ENCODE data around the gene PTPRE.

Gene PTPRE

DNA sequence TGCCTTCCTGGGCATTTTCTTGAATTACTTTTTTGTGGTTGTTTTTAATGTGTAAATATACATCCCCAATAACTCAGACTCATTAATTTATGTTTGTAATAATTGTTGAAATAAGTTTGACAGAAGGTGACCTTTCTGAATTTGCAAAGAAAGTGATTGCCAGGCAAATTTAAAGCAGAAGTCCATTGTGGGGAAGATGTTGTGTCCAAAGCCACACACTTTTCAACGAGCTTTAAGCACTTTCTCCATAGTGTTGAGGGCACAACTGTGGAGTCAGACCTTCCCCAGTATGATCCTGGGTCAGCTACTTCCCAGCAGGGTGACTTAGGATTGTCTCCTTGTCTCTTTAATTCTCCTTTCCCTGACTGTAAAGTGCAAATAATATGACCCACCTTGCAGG is 52.5 kb downstream of the PTPRE start:
- DNase-seq = no peak

- DNase-seq = no peak
These were observed 54.2 kb downstream of the PTPRE start for GRCh38 chr10:127961071-127961470.

GRCh38 chr10:127962205-127962604 is 55.3 kb downstream of the PTPRE start:
- DNase-seq = no peak

DNA sequence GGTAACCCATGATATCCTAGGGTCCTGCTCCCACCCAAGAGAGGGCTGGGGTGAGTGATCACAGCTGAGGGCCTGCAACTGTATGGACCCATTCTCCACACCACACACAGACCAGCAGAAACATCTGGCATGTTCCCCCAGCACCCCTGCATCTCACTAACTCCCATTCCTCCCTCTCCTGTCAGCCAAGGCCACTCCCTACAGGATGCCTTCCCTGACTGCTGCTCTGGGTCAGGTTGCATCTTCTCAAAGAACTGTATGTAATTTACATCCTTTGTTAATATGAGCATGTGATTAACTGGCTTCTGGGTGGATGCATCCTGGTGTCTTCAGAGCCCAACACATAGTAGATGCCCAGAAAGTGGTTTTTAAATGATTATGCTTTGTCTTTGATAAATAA is 56.2 kb downstream of the PTPRE start:
- no peak for DNase-seq

- DNase-seq = peak in 2 of 14 donors; percentile 15 to 18
These were observed 57.7 kb downstream of the PTPRE start for GRCh38 chr10:127964621-127965020.

- DNase-seq = no peak
These were observed 60.0 kb downstream of the PTPRE start for GRCh38 chr10:127966875-127967274.

GRCh38 chr10:127968027-127968441 is 61.1 kb downstream of the PTPRE start:
- DNase-seq = no peak

GRCh38 chr10:127968659-127969058 is 61.8 kb downstream of the PTPRE start:
- DNase-seq = no peak

DNA sequence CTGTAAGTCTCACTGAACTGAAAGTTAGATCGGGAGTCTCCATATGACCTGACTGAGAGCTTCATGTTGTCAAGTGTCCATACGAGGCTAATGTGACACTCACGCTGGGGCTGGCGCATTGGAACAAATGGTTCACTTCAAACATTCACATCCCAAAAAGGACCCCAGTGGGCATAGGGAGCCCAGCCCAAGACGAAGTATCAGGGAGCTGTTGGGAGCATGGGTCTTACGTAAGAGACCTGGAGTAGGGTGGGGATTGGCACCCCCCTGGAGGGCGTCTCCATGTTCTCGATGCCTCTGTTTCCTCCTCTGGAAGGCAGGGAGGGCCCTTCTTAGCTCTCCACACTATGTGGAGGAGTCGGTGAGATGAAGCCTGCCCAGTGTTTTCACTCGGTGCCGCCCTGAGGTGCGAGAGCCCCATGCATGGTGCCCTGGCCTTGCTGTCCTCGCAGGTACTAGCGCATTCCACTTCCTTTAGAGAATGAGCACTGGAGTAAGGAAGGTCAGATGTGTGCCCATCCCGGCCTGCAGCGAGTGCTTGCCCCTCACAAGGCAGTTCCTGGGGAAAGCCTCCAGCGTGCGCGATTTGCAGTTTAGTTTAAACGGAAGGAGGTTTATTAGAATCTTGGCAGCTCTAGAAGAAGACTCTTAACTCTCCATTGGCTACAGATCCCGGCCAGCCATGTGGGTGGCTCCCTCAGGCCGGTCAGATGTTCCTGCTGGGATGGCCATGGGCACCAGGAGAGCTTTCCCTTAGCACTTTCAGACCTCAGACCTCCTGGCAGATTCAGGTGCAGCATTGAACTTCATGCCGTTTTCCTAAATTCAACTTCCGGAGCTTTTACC is 64.4 kb downstream of the PTPRE start:
- no peak for DNase-seq

- DNase-seq = no peak
These were observed 65.2 kb downstream of the PTPRE start for GRCh38 chr10:127971963-127972615.

DNA sequence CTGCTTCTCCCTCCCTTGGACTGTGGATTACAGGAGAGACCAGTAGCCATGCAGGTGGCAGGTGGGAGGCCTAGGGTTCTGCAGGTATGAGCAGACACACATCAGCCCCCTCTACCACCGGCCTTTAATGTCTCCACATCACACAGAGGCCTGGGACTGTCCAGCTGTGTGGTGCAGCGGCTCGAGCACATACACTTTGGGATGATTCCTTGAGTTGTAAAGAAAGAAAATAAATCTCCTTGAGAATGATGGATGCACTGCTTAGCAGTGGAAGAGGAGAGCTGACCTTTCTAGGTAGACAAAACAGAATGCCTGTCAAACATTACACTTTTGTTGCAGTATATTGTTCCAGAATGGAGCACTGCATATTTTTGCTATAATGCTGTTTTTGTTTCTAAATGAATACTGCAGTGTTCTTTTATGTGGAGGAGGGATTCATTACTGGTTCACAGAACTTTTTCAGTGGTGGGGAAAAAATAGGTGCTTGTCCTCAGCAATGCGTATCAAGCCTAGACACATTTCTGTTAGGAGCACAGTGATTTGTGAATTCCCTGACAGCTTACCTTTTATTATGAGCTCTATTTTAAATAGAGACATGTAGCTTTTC is 66.0 kb downstream of the PTPRE start:
- no peak for DNase-seq

DNA sequence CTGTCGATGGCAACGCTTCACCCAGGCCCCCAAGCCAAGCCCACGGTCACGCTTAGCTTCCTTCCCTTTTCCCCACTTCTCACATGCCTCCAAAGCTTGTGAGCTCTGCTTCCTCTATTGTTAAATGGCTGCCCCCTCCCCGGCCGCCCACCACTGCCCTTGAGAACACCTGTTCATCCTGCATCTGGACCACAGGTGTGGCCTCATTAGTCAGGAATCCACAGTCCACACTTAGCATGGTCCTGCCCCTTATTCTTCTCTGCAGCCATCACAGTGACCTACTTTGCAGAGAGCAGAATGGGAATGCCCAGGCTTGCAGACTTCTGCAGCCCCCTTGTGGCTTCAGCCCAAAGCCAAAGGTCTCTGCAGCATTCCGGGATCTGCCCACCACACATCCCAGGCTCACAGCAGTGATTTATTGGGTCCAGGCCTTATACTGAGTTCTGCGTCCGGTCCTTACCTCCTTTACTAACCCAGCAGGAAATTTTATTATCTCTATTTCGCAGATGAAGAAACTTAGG is 66.9 kb downstream of the PTPRE start:
- peak in 6 of 14 donors; percentile 12 to 53 (median 41) for DNase-seq

DNA sequence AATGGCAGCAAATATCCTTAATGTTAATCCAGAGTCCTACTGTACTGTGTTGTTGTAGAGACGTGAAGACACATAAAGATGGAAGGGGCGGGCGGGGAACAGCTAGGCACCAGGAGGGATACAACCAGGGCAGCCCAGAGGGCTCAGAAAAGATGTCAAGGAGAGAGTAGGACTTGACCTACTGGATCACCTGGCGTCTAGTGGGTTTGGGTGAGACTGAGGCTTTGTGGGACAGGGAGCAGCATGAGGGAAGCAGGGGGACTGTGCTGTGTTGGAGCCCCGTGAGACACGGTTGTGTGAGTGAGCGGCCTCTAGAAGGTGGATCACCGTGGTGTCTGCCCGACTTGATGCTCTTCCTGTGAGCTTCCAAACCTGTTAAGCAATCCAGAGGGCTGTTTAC is 68.0 kb downstream of the PTPRE start:
- no peak for DNase-seq

DNA sequence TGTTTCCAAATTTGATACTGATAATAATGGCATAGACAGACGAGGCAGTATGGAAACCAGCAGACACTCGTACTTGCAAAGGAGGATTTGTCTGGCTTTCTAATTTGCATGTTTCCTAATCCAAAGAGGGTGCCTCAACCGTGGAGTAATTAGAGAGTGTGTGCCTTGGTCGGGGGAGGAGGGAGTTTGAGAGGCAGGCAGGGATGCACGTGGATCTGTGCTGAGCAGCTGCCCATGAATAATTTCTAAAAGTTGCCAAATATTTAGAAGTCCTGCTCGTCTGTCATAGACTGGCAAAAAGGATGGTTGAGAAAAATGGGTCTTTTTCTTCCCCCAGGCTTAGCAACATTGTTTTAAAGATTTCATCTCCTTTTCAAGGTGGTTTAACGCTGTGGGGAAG is 69.4 kb downstream of the PTPRE start:
- DNase-seq = no peak

DNA sequence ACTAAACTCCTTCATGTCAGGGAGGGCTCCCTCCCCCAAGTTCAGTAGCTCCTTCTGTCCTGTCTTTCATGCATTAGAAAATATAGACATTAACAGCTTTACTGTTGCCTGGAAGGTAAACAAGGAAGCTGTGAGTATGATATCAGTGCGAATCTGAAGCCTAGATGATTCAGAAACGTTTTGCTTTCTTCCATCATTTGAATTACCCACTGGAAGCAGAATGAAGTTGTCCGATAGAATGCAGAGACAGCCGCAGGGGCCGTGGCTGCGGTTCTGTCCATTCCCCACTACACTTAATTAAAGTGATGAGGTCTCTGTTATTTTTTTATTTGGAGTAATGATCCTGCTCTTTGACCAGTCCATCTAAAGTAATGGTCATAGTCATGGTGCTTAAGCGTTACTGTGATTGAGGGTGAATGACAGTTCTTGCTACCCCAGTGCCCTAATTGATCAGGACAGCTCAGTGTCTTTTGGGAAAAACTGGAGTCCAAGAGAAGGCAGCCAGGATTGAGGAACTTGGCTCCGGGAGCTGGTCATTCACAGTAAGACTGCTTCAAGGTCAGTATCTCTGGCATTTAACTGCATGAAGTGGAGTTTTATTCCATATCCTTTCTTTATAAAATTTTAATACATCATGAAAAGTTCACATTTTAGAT is 69.9 kb downstream of the PTPRE start:
- no peak for DNase-seq

- peak in 11 of 14 donors; percentile 23 to 87 (median 61) for DNase-seq
These were observed 70.6 kb downstream of the PTPRE start for GRCh38 chr10:127977357-127978009.

- no peak for DNase-seq
These were observed 71.6 kb downstream of the PTPRE start for GRCh38 chr10:127978481-127978880.

DNA sequence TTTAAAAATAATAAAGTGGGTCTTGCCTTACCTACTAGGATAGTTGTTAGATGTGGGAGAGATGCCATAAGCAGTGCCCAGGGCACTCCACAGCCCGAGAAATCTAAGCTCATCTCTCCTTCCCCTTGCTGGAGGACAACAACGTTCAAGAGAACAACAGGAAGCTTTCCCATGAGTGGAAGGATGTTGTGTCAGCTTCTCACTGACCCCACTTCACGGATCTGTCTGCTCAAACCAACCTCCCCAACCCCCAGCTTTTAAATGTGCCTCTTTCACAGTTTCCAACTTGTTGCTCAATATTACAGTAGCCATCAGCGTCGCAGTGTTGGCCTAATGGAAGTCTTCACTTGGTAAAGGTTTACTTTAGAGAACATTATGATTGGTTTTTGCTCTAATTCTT is 72.1 kb downstream of the PTPRE start:
- no peak for DNase-seq

GRCh38 chr10:127979566-127979965 is 72.7 kb downstream of the PTPRE start:
- DNase-seq = no peak

GRCh38 chr10:127980898-127981297 is 74.0 kb downstream of the PTPRE start:
- no peak for DNase-seq

DNA sequence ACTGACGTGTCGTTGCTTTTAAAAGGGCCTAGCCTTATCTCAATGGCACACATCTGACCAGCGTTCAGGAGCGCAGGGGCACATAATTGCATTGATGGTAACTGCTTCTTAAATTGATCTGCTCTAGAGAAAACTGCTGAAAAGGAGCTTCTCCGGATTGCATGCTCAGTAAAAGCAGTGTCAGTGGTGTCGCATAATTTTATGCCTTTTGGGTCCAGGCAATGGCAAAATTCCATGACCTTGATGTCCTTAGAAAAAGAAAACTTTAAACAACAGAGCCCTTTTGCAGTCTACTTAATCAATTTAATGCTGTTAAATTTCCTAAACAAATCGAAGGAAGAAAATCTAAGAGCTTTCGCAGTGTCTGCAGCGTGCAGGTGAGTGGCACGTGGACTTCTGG is 75.7 kb downstream of the PTPRE start:
- DNase-seq = no peak
